Nasal cavity respiratory epithelium epithelial cell of viscerocranial mucosa (primary cell): ENCODE measurements around the gene SKA2. TPM values are rescaled to one million over a fixed set of nuclear protein-coding genes. Genes with fewer than 3 reads are reported as not detected.

Source experiments
- total RNA-seq: library from RNA; depleted of rRNA; stranded (reverse); fragments of >200 nt; gene quantifications from 2 replicates; pipeline ENCODE4 v1.2.3, GENCODE V29; 2014

SKA2 gene
- total RNA-seq: 28.8 and 33.8 TPM in 2 replicates

GRCh38 chr17:59154721-59155438 lies at the start of gene SKA2:
SKA2 (minus strand) TSS chr17:59155186; CDS start chr17:59155163, 23 bp downstream.

GRCh38 chr17:59155439-59156177 lies 622 bp upstream of the SKA2 start, which contains the start of gene PRR11:
PRR11 (plus strand) TSS chr17:59155746; CDS start chr17:59169753, 14,007 bp downstream.

DNA sequence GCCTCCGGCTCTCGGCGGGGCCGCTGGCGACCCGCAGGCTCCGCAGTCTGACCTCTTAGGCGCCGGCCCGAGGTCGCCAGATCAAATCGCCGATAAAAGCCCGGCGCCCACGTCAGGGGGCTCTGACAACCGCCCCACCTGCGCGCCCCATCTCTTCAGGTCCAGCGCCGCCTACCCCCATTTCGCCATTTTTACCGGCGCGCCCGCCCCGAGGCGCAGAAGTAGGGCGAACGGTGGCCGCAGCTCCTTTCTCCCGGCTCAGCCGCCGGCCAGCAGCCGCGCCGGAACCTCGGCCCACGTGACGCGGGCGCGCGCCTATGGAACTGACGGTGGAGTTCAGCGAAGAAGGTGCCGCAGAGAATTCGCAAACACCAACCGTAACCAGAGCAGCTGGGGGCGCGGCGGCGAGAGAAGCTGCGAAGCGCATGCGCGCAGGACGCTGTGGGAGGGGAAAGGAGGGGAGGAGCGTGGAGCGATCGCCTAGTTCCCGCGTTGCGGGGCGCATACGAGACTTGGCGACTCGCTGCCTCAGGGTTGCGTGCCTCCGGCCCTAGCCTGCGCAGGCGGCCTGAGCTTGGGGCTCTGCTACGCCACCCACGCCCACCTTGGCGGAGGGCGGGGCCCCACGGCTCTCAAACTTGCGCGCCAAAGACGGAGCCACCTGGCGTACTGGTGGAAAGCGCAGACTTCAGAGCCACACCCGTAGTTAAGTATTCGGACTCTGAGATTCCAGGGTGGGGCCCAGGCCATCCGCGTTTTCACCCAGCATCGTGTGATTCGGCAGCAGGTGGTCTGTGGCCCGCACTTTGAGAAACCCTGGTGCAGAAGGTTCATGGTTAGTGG lies 48.3 kb downstream of the SKA2 start, which contains the start of gene TRIM37:
TSS of gene TRIM37 (minus strand) at position 418 of the 843 bp plus-strand sequence. CDS start 419 bp downstream, outside the sequence.

Other genes with a start within 250 kb of the SKA2 start
- gene TRIM37, start 48.3 kb downstream of the SKA2 start, total RNA-seq: 38.4 and 47.8 TPM in 2 replicates
- gene PRR11, start 560 bp upstream of the SKA2 start, total RNA-seq: 0.85 and 1.4 TPM in 2 replicates
- 24.6 and 29.0 TPM in 2 replicates for gene SMG8, start 54.8 kb upstream of the SKA2 start, total RNA-seq
- 2.4 and 5.1 TPM in 2 replicates for gene GDPD1, start 65.3 kb upstream of the SKA2 start, total RNA-seq
- 2.1 and 7.1 TPM in 2 replicates for gene YPEL2, start 176.5 kb upstream of the SKA2 start, total RNA-seq